GM23338 (cell line): ENCODE measurements around the gene PPP2R1B. TPM values are rescaled to one million over a fixed set of nuclear protein-coding genes. Genes with fewer than 3 reads are reported as not detected.

ENCODE experiments used
- CREB1 ChIP-seq: fragments of 250-450 bp; sonication (Bioruptor Pico); IDR thresholded peaks from 2 replicates; pipeline ENCODE4 v1.5.0; 2020; ENCODE audit warnings: low read depth, mild to moderate bottlenecking, moderate library complexity
- EZH2 ChIP-seq: fragments of 200-600 bp; sonication (generic); IDR thresholded peaks from one replicate; pipeline ENCODE4 v1.8.0; 2017; ENCODE audit warnings: antibody characterized with exemption, mild to moderate bottlenecking, low read depth; ENCODE audit not compliant: unreplicated experiment
- EZH2phosphoT487 ChIP-seq: fragments of 200-600 bp; sonication (generic); IDR thresholded peaks from one replicate; pipeline ENCODE4 v1.8.1; 2018; ENCODE audit warnings: antibody characterized with exemption; ENCODE audit not compliant: unreplicated experiment
- JUNB ChIP-seq: IDR thresholded peaks from one replicate; pipeline ENCODE4 v1.6.1; 2016; ENCODE audit warnings: antibody characterized with exemption; ENCODE audit not compliant: unreplicated experiment
- NANOG ChIP-seq: IDR thresholded peaks from 2 replicates; pipeline ENCODE4 v1.6.1; 2016; ENCODE audit warnings: antibody characterized with exemption, borderline replicate concordance
- POLR2AphosphoS5 ChIP-seq: IDR thresholded peaks from 2 replicates; pipeline ENCODE4 v1.6.1; 2016; ENCODE audit warnings: antibody characterized with exemption, low read depth
- STAT1 ChIP-seq: IDR thresholded peaks from one replicate; pipeline ENCODE4 v1.6.1; 2016; ENCODE audit warnings: antibody characterized with exemption; ENCODE audit not compliant: unreplicated experiment
- ZNF331 ChIP-seq: fragments of 250-450 bp; sonication (Bioruptor Pico); IDR thresholded peaks from 2 replicates; pipeline ENCODE4 v1.5.0; 2020; ENCODE audit warnings: low read depth, mild to moderate bottlenecking, moderate library complexity
- polyA plus RNA-seq: library from polyadenylated mRNA; unstranded; fragments of >200 nt; fragmentation: Nextera tagmentation; extraction: Ambion mirVana; gene quantifications from 2 replicates; pipeline ENCODE4 v1.2.1, GENCODE V29; 2016
- total RNA-seq: library from RNA; depleted of rRNA; stranded (reverse); fragments of >200 nt; shearing (Covaris generic); gene quantifications from 2 replicates; pipeline ENCODE4 v1.2.3, GENCODE V29; 2014
- TF ChIP-seq, protein P1 (sequence below): IDR thresholded peaks from 2 replicates; pipeline ENCODE4 v1.6.1; 2016; ENCODE audit warnings: antibody characterized with exemption
- TF ChIP-seq, protein P2 (sequence below), 2 experiments: fragments of 200-600 bp in 1 of 2; sonication (generic) in 1 of 2; conservative IDR thresholded peaks; 2 replicates each; pipeline versions ENCODE4 v1.5.1 to v1.6.1; 2016 to 2017; ENCODE audit warnings: antibody characterized with exemption in 2 of 2, low read depth in 2 of 2, mild to moderate bottlenecking in 2 of 2, moderate library complexity in 1 of 2
- TF ChIP-seq, protein P3 (sequence below): IDR thresholded peaks from one replicate; pipeline ENCODE4 v1.6.1; 2018; ENCODE audit warnings: antibody characterized with exemption; ENCODE audit not compliant: unreplicated experiment

The PPP2R1B gene
- total and polyA plus RNA-seq, 2 experiments from 2014 or later = 18.5 to 82.0 TPM

DNA sequence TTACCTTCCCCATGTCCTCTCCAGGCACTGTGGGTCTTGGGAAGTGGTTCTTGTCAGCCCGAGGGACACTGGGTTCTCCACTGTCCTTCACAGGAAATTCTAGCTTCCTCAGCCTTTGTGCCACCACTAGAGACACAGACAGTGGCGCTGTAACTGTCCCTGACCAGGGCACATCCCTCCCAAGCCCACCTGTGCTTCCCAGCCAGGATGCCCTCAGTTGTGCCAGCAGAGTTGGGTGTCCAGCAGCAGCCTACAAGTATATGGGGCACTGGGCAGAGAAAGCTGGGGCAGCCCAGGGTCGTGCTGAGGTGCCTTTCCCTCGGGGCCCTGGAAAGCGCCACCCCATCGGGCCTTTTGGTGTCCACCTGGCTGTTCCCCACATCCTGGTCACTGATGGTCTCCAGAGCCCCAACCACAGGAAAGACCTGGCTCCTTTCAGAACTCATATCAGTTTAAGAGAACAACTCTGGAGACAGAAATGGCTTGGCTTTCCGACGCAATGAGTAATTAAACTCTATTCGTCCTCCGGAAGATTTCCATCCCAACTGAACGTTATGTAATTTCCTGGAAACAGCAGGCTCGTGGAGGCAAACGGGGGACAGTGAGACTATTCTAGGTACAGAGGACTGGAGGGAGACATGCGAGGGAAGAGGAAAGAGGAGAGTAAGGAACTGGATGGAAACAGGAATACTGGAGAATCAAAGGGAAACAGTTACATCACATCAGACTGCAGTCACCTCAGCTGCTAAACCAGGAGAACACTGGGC is 28.6 kb downstream of the PPP2R1B start (continued):
- TF ChIP-seq STAT1 (no peak), EZH2 (no peak), CREB1 (CRISPR knock-in tag) (no peak), ZNF331 (CRISPR knock-in tag) (no peak), NANOG (no peak), POLR2AphosphoS5 (no peak), JUNB (no peak), EZH2phosphoT487 (no peak)
- TF ChIP-seq, protein P1, sequence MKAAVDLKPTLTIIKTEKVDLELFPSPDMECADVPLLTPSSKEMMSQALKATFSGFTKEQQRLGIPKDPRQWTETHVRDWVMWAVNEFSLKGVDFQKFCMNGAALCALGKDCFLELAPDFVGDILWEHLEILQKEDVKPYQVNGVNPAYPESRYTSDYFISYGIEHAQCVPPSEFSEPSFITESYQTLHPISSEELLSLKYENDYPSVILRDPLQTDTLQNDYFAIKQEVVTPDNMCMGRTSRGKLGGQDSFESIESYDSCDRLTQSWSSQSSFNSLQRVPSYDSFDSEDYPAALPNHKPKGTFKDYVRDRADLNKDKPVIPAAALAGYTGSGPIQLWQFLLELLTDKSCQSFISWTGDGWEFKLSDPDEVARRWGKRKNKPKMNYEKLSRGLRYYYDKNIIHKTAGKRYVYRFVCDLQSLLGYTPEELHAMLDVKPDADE = no peak
- TF ChIP-seq, protein P2, sequence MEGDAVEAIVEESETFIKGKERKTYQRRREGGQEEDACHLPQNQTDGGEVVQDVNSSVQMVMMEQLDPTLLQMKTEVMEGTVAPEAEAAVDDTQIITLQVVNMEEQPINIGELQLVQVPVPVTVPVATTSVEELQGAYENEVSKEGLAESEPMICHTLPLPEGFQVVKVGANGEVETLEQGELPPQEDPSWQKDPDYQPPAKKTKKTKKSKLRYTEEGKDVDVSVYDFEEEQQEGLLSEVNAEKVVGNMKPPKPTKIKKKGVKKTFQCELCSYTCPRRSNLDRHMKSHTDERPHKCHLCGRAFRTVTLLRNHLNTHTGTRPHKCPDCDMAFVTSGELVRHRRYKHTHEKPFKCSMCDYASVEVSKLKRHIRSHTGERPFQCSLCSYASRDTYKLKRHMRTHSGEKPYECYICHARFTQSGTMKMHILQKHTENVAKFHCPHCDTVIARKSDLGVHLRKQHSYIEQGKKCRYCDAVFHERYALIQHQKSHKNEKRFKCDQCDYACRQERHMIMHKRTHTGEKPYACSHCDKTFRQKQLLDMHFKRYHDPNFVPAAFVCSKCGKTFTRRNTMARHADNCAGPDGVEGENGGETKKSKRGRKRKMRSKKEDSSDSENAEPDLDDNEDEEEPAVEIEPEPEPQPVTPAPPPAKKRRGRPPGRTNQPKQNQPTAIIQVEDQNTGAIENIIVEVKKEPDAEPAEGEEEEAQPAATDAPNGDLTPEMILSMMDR (conservative IDR thresholded peaks at IDR 0.05; ENCODE audit: low read depth in 2 of 2) = no peak
- TF ChIP-seq, protein P3, sequence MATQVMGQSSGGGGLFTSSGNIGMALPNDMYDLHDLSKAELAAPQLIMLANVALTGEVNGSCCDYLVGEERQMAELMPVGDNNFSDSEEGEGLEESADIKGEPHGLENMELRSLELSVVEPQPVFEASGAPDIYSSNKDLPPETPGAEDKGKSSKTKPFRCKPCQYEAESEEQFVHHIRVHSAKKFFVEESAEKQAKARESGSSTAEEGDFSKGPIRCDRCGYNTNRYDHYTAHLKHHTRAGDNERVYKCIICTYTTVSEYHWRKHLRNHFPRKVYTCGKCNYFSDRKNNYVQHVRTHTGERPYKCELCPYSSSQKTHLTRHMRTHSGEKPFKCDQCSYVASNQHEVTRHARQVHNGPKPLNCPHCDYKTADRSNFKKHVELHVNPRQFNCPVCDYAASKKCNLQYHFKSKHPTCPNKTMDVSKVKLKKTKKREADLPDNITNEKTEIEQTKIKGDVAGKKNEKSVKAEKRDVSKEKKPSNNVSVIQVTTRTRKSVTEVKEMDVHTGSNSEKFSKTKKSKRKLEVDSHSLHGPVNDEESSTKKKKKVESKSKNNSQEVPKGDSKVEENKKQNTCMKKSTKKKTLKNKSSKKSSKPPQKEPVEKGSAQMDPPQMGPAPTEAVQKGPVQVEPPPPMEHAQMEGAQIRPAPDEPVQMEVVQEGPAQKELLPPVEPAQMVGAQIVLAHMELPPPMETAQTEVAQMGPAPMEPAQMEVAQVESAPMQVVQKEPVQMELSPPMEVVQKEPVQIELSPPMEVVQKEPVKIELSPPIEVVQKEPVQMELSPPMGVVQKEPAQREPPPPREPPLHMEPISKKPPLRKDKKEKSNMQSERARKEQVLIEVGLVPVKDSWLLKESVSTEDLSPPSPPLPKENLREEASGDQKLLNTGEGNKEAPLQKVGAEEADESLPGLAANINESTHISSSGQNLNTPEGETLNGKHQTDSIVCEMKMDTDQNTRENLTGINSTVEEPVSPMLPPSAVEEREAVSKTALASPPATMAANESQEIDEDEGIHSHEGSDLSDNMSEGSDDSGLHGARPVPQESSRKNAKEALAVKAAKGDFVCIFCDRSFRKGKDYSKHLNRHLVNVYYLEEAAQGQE = no peak
